ENCODE results near the gene CNTNAP2.

CNTNAP2 gene

GRCh38 chr7:146736446-146737190 lies 620.0 kb downstream of the CNTNAP2 start:
- no peak for DNase-seq (ENCODE audit: extremely low read depth in 1 of 2, low read depth in 1 of 2)

GRCh38 chr7:146740039-146740438 lies 623.4 kb downstream of the CNTNAP2 start:
- DNase-seq (ENCODE audit: extremely low read depth in 1 of 2, low read depth in 1 of 2) = no peak

GRCh38 chr7:146741911-146742310 lies 625.3 kb downstream of the CNTNAP2 start:
- no peak for DNase-seq (ENCODE audit: extremely low read depth in 1 of 2, low read depth in 1 of 2)

GRCh38 chr7:146754385-146754784 lies 637.8 kb downstream of the CNTNAP2 start:
- no peak for DNase-seq (ENCODE audit: extremely low read depth in 1 of 2, low read depth in 1 of 2)

GRCh38 chr7:146755585-146755984 lies 639.0 kb downstream of the CNTNAP2 start:
- no peak for DNase-seq (ENCODE audit: extremely low read depth in 1 of 2, low read depth in 1 of 2)

GRCh38 chr7:146764458-146764857 lies 647.9 kb downstream of the CNTNAP2 start:
- DNase-seq (ENCODE audit: extremely low read depth in 1 of 2, low read depth in 1 of 2) = no peak

GRCh38 chr7:146768957-146769356 lies 652.4 kb downstream of the CNTNAP2 start:
- no peak for DNase-seq (ENCODE audit: extremely low read depth in 1 of 2, low read depth in 1 of 2)

GRCh38 chr7:146772601-146773000 lies 656.0 kb downstream of the CNTNAP2 start:
- DNase-seq (ENCODE audit: extremely low read depth in 1 of 2, low read depth in 1 of 2) = no peak

- DNase-seq (ENCODE audit: extremely low read depth in 1 of 2, low read depth in 1 of 2) = no peak
Observed at GRCh38 chr7:146773506-146773905, 656.9 kb downstream of the CNTNAP2 start.

GRCh38 chr7:146781352-146782116 lies 664.9 kb downstream of the CNTNAP2 start:
- no peak for DNase-seq (ENCODE audit: extremely low read depth in 1 of 2, low read depth in 1 of 2)

GRCh38 chr7:146787266-146787665 lies 670.7 kb downstream of the CNTNAP2 start:
- DNase-seq (ENCODE audit: extremely low read depth in 1 of 2, low read depth in 1 of 2) = no peak

GRCh38 chr7:146788008-146788407 lies 671.4 kb downstream of the CNTNAP2 start:
- DNase-seq (ENCODE audit: extremely low read depth in 1 of 2, low read depth in 1 of 2) = no peak

- no peak for DNase-seq (ENCODE audit: extremely low read depth in 1 of 2, low read depth in 1 of 2)
Observed at GRCh38 chr7:146791344-146792285, 675.0 kb downstream of the CNTNAP2 start.

GRCh38 chr7:146804620-146805019 lies 688.0 kb downstream of the CNTNAP2 start:
- DNase-seq (ENCODE audit: extremely low read depth in 1 of 2, low read depth in 1 of 2) = no peak

- DNase-seq (ENCODE audit: extremely low read depth in 1 of 2, low read depth in 1 of 2) = no peak
Observed at GRCh38 chr7:146805082-146805481, 688.5 kb downstream of the CNTNAP2 start.

GRCh38 chr7:146826329-146826728 lies 709.7 kb downstream of the CNTNAP2 start:
- no peak for DNase-seq (ENCODE audit: extremely low read depth in 1 of 2, low read depth in 1 of 2)

GRCh38 chr7:146830686-146831085 lies 714.1 kb downstream of the CNTNAP2 start:
- no peak for DNase-seq (ENCODE audit: extremely low read depth in 1 of 2, low read depth in 1 of 2)

- no peak for DNase-seq (ENCODE audit: extremely low read depth in 1 of 2, low read depth in 1 of 2)
Observed at GRCh38 chr7:146831875-146832274, 715.3 kb downstream of the CNTNAP2 start.

GRCh38 chr7:146844405-146844804 lies 727.8 kb downstream of the CNTNAP2 start:
- no peak for DNase-seq (ENCODE audit: extremely low read depth in 1 of 2, low read depth in 1 of 2)

GRCh38 chr7:146858690-146859089 lies 742.1 kb downstream of the CNTNAP2 start:
- DNase-seq (ENCODE audit: extremely low read depth in 1 of 2, low read depth in 1 of 2) = no peak

- DNase-seq (ENCODE audit: extremely low read depth in 1 of 2, low read depth in 1 of 2) = no peak
Observed at GRCh38 chr7:146861701-146862100, 745.1 kb downstream of the CNTNAP2 start.
